ENCODE measurements around the gene MGMT.

MGMT gene

DNA sequence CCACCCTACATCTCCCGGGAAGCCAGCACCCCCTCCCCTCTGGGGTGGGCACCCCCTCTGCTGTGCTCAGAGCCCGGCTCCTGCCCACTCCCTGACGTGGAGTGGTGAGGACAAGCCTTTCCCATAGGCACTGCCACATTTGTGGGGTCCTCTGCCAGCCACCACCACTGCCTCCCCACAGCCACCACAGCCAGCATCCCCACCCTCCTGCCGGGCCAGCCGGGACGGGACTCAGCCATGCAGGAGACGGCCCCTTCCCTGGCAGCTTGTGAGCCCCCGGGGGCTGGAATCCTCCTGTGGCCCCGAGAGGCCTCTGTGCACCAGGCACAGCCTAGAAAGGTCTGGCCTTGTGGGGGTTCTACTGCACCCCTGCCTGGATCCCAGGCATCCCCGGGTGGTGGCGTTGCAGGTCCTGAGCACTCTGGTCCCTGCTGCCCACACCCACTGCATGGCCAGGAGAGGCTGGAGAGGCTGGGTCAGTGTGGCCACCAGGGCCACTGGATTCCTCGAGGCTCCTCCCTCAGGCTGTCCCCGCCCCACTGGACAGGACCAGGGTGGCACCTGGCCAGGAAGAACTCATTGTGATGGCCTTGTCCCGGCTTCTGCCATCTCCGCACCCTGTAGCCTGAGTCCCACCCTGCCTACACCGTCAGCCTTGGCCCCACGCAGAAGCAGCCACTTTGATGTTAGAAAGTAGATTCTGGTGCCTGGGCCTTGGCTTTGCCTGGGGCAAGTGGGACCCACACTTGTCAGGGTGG lies 349.0 kb downstream of the MGMT start:
- no peak for DNase-seq

DNA sequence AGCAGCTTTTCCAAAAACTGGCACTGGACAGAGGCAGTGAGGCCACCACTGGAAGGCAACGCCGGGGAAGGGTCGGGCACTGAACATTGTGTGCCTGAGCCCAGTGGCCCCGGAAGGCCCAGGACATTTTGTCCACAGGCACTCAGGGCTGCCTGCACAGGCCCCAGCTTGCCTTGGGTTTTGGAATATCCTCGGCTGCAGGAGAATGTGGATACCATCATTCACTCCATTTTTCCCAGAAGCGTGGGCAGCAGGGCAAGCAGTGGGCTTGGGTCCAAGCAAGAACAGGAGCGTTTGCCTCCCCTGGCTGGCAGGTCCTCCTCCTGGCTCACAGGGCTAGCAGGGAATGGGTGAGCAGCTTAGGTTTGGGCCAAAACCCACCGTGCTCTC lies 349.6 kb downstream of the MGMT start:
- no peak for DNase-seq

Measured in stimulated activated CD4-positive, alpha-beta T cell treated with anti-CD3 and anti-CD28 coated beads, Interleukin-4, amount 100 ng/mL, for 4 hours (primary cell).